CD8-positive, alpha-beta memory T cell (primary cell): ENCODE results near the gene WDR41. TPM values are rescaled to one million over a fixed set of nuclear protein-coding genes. Genes with fewer than 3 reads are reported as not detected.

Experiments
- CTCF ChIA-PET: fragments of 350-600 bp; sonication (Branson Sonifier 250); formaldehyde crosslinking; loops from one replicate; lab custom pipeline; 2021; ENCODE audit warnings: antibody characterized with exemption; lab: Charles Lee
- POLR2A ChIA-PET: fragments of 350-600 bp; sonication (Branson Sonifier 250); formaldehyde crosslinking; loops from one replicate; lab custom pipeline; 2021; ENCODE audit warnings: antibody characterized with exemption; lab: Charles Lee
- DNase-seq, 5 donors: peaks; one replicate each; pipeline versions ENCODE4 v3.0.0 to v3.0.0-alpha.2; 2020 to 2022; ENCODE audit warnings: mixed read lengths in 1 of 5
- H3K27ac ChIP-seq: one replicate; pipeline ENCODE4 v1.7.0; 2013; ENCODE audit warnings: low read depth, mild to moderate bottlenecking, low read length, moderate library complexity
- H3K27me3 ChIP-seq: 2 replicates; pipeline ENCODE4 v1.7.0; 2013; ENCODE audit warnings: low read length, mild to moderate bottlenecking; ENCODE audit not compliant: insufficient read depth, poor library complexity, severe bottlenecking
- H3K36me3 ChIP-seq: 2 replicates; pipeline ENCODE4 v1.7.0; 2013; ENCODE audit warnings: mild to moderate bottlenecking, low read length, moderate library complexity; ENCODE audit not compliant: insufficient read depth
- H3K4me1 ChIP-seq: 2 replicates; pipeline ENCODE4 v1.7.0; 2013; ENCODE audit warnings: mild to moderate bottlenecking, low read length, moderate library complexity; ENCODE audit not compliant: insufficient read depth
- H3K4me3 ChIP-seq: 2 replicates; pipeline ENCODE4 v1.7.0; 2013; ENCODE audit warnings: mild to moderate bottlenecking, low read length
- H3K9me3 ChIP-seq: 2 replicates; pipeline ENCODE4 v1.7.0; 2013; ENCODE audit warnings: mild to moderate bottlenecking, low read length
- H3K27ac Mint-ChIP-seq, 8 donors: one replicate each; pipeline ENCODE4 v1.8.0; 2020 to 2021; ENCODE audit warnings: mixed read lengths in 8 of 8, mild to moderate bottlenecking in 6 of 8, inconsistent platforms in 3 of 8, moderate library complexity in 3 of 8
- H3K27me3 Mint-ChIP-seq, 2 donors: one replicate each; pipeline ENCODE4 v1.8.0; 2020 to 2021; ENCODE audit warnings: mixed read lengths in 2 of 2, mild to moderate bottlenecking in 1 of 2, moderate library complexity in 1 of 2
- H3K36me3 Mint-ChIP-seq, 3 donors: one replicate each; pipeline ENCODE4 v1.8.0; 2020 to 2021; ENCODE audit warnings: mixed read lengths in 3 of 3, inconsistent platforms in 1 of 3, mild to moderate bottlenecking in 1 of 3
- H3K4me1 Mint-ChIP-seq, 3 donors: one replicate each; pipeline ENCODE4 v1.8.0; 2020 to 2021; ENCODE audit warnings: mixed read lengths in 3 of 3, inconsistent platforms in 1 of 3, mild to moderate bottlenecking in 1 of 3
- H3K4me3 Mint-ChIP-seq, 7 donors: one replicate each; pipeline ENCODE4 v1.8.0; 2020 to 2021; ENCODE audit warnings: mixed read lengths in 7 of 7, mild to moderate bottlenecking in 6 of 7, moderate library complexity in 4 of 7, inconsistent platforms in 2 of 7
- H3K9me3 Mint-ChIP-seq, 5 donors: one replicate each; pipeline ENCODE4 v1.8.0; 2020 to 2022; ENCODE audit warnings: mixed read lengths in 5 of 5, mild to moderate bottlenecking in 3 of 5, moderate library complexity in 2 of 5, inconsistent platforms in 1 of 5
- polyA plus RNA-seq: library from polyadenylated mRNA; unstranded; fragments of 300-500 nt; fragmentation: Illumina TruSeq; gene quantifications from one replicate; pipeline ENCODE4 v1.2.3, GENCODE V29; 2021
- total RNA-seq, 2 experiments: library from RNA; stranded (reverse); gene quantifications; one replicate each; pipeline ENCODE4 v1.2.3, GENCODE V29; 2021

Gene WDR41
- total and polyA plus RNA-seq, 3 experiments from 2014 or later = 19.7 to 35.2 (median 28.6) TPM

- Histone ChIP-seq H3K4me1 (no peaks in the 10 kb centered on the region), H3K27ac (no peak overlapping the region), H3K9me3 (no peaks in the 10 kb centered on the region), H3K27me3 (no peaks in the 10 kb centered on the region), H3K36me3 (no peaks in the 10 kb centered on the region), H3K4me3 (no peak overlapping the region)
- Mint-ChIP-seq H3K9me3 (no peaks in the 10 kb centered on the region), H3K27me3 (no peaks in the 10 kb centered on the region), H3K27ac (no peak overlapping the region), H3K36me3 (peaks cover 7 to 56% (median 9%) of the 10 kb centered on the region in 3 donors), H3K4me1 (no peaks in the 10 kb centered on the region), H3K4me3 (no peak overlapping the region)
- ChIA-PET CTCF (no interaction called here), POLR2A (no interaction called here)
- DNase-seq = no peak
These were observed 64.1 kb downstream of the WDR41 start for GRCh38 chr5:77427998-77428397.

GRCh38 chr5:77426670-77427069 is 65.4 kb downstream of the WDR41 start:
- no peaks in the 10 kb centered on the region for H3K9me3 Mint-ChIP-seq
- Histone ChIP-seq H3K36me3 (no peaks in the 10 kb centered on the region), H3K4me1 (no peaks in the 10 kb centered on the region), H3K9me3 (no peaks in the 10 kb centered on the region), H3K27me3 (no peaks in the 10 kb centered on the region), H3K4me3 (no peak overlapping the region), H3K27ac (no peak overlapping the region)
- CTCF ChIA-PET = interaction anchor here (0.9 kb wide), 1 partner anchor 9 kb away, joined by 3 read pairs; no protein-coding TSS in a partner anchor
- H3K27me3 Mint-ChIP-seq = peaks cover 0 to 2% of the 10 kb centered on the region in 2 donors
- peaks cover 6 to 42% (median 7%) of the 10 kb centered on the region in 3 donors for H3K36me3 Mint-ChIP-seq
- no peak overlapping the region for H3K4me3 Mint-ChIP-seq
- POLR2A ChIA-PET = no interaction called here
- H3K27ac Mint-ChIP-seq = no peak overlapping the region
- H3K4me1 Mint-ChIP-seq = no peaks in the 10 kb centered on the region
- no peak for DNase-seq

GRCh38 chr5:77425998-77426659 is 66.0 kb downstream of the WDR41 start:
- Histone ChIP-seq H3K4me3 (no peak overlapping the region), H3K27ac (no peak overlapping the region), H3K9me3 (no peaks in the 10 kb centered on the region), H3K27me3 (no peaks in the 10 kb centered on the region), H3K4me1 (no peaks in the 10 kb centered on the region), H3K36me3 (no peaks in the 10 kb centered on the region)
- H3K36me3 Mint-ChIP-seq = peaks cover 3 to 39% (median 6%) of the 10 kb centered on the region in 3 donors
- H3K27me3 Mint-ChIP-seq = peaks cover 0 to 2% of the 10 kb centered on the region in 2 donors
- no peak overlapping the region for H3K4me3 Mint-ChIP-seq
- no peaks in the 10 kb centered on the region for H3K4me1 Mint-ChIP-seq
- H3K27ac Mint-ChIP-seq = no peak overlapping the region
- no peaks in the 10 kb centered on the region for H3K9me3 Mint-ChIP-seq
- no peak for DNase-seq
- ChIA-PET POLR2A (no interaction called here), CTCF (interaction anchor here (0.9 kb wide), 1 partner anchor 10 kb away, joined by 3 read pairs; no protein-coding TSS in a partner anchor)

GRCh38 chr5:77425420-77425819 is 66.7 kb downstream of the WDR41 start:
- Histone ChIP-seq H3K9me3 (no peaks in the 10 kb centered on the region), H3K4me3 (no peak overlapping the region), H3K4me1 (no peaks in the 10 kb centered on the region), H3K27ac (no peak overlapping the region), H3K36me3 (no peaks in the 10 kb centered on the region), H3K27me3 (no peaks in the 10 kb centered on the region)
- ChIA-PET POLR2A (no interaction called here), CTCF (no interaction called here)
- no peak for DNase-seq
- no peak overlapping the region for H3K27ac Mint-ChIP-seq
- H3K27me3 Mint-ChIP-seq = peaks cover 0 to 2% of the 10 kb centered on the region in 2 donors
- H3K36me3 Mint-ChIP-seq = peaks cover 0 to 33% (median 4%) of the 10 kb centered on the region in 3 donors
- no peaks in the 10 kb centered on the region for H3K4me1 Mint-ChIP-seq
- no peaks in the 10 kb centered on the region for H3K9me3 Mint-ChIP-seq
- no peak overlapping the region for H3K4me3 Mint-ChIP-seq

- H3K27me3 Mint-ChIP-seq = peaks cover 0 to 2% of the 10 kb centered on the region in 2 donors
- Histone ChIP-seq H3K27me3 (no peaks in the 10 kb centered on the region), H3K27ac (no peak overlapping the region), H3K9me3 (no peaks in the 10 kb centered on the region), H3K36me3 (no peaks in the 10 kb centered on the region), H3K4me1 (no peaks in the 10 kb centered on the region), H3K4me3 (no peak overlapping the region)
- H3K27ac Mint-ChIP-seq = no peak overlapping the region
- peaks cover 0 to 29% (median 4%) of the 10 kb centered on the region in 3 donors for H3K36me3 Mint-ChIP-seq
- no peaks in the 10 kb centered on the region for H3K9me3 Mint-ChIP-seq
- no peak overlapping the region for H3K4me3 Mint-ChIP-seq
- H3K4me1 Mint-ChIP-seq = no peaks in the 10 kb centered on the region
- ChIA-PET CTCF (no interaction called here), POLR2A (no interaction called here)
- no peak for DNase-seq
These were observed 67.2 kb downstream of the WDR41 start for GRCh38 chr5:77424921-77425320.

GRCh38 chr5:77423022-77423750 is 68.9 kb downstream of the WDR41 start:
- POLR2A ChIA-PET = no interaction called here
- H3K36me3 Mint-ChIP-seq = peaks cover 0 to 28% (median 4%) of the 10 kb centered on the region in 3 donors
- H3K4me1 Mint-ChIP-seq = no peaks in the 10 kb centered on the region

GRCh38 chr5:77420940-77421339 is 71.2 kb downstream of the WDR41 start:
- Mint-ChIP-seq H3K4me3 (no peak overlapping the region), H3K4me1 (no peaks in the 10 kb centered on the region), H3K27ac (no peak overlapping the region), H3K27me3 (peaks cover 4 to 20% of the 10 kb centered on the region in 2 donors), H3K9me3 (no peaks in the 10 kb centered on the region), H3K36me3 (peaks cover 0 to 12% (median 2%) of the 10 kb centered on the region in 3 donors)
- Histone ChIP-seq H3K27me3 (no peaks in the 10 kb centered on the region), H3K4me1 (no peaks in the 10 kb centered on the region), H3K27ac (no peak overlapping the region), H3K4me3 (no peak overlapping the region), H3K9me3 (no peaks in the 10 kb centered on the region), H3K36me3 (no peaks in the 10 kb centered on the region)
- ChIA-PET CTCF (no interaction called here), POLR2A (no interaction called here)
- no peak for DNase-seq

More at GRCh38 chr5:77423022-77423750, 68.9 kb downstream of the WDR41 start:
- Mint-ChIP-seq H3K4me3 (no peak overlapping the region), H3K27ac (no peak overlapping the region), H3K27me3 (peaks cover 2 to 7% of the 10 kb centered on the region in 2 donors), H3K9me3 (no peaks in the 10 kb centered on the region)
- H3K27ac ChIP-seq = no peak overlapping the region
- no peak overlapping the region for H3K4me3 ChIP-seq
- no peak for DNase-seq
- H3K27me3 ChIP-seq = no peaks in the 10 kb centered on the region
- H3K4me1 ChIP-seq = no peaks in the 10 kb centered on the region
- H3K9me3 ChIP-seq = no peaks in the 10 kb centered on the region
- CTCF ChIA-PET = no interaction called here
- H3K36me3 ChIP-seq = no peaks in the 10 kb centered on the region
